ENCODE data around the gene TCF15. TPM values are rescaled to one million over a fixed set of nuclear protein-coding genes. Genes with fewer than 3 reads are reported as not detected.

TCF15 gene
- total RNA-seq, 4 donors from 2014 or later = 3.6 to 10.7 (median 4.1) TPM

GRCh38 chr20:556984-557383 is 53.1 kb downstream of the TCF15 start:
- H3K27ac ChIP-seq = no peak overlapping the region
- DNase-seq = no peak
- in situ Hi-C loops (cut with MboI; ENCODE audit: low sequenced_read_pairs in 4 of 4) = loop anchor here in 2 of 4 donors (10.0 kb wide), 2 partner anchors 98 to 178 kb away; partner anchors contain the start of gene SRXN1 (in 1 of the 2)
- H3K36me3 ChIP-seq = no peaks in the 10 kb centered on the region
- no peak overlapping the region for H3K4me3 ChIP-seq
- no peak for ATAC-seq
- intact Hi-C loops (cut with DNase I; ENCODE audit: low total_unique reads) = no loop called here
- no peaks in the 10 kb centered on the region for H3K9me3 ChIP-seq
- TF ChIP-seq, protein P1, sequence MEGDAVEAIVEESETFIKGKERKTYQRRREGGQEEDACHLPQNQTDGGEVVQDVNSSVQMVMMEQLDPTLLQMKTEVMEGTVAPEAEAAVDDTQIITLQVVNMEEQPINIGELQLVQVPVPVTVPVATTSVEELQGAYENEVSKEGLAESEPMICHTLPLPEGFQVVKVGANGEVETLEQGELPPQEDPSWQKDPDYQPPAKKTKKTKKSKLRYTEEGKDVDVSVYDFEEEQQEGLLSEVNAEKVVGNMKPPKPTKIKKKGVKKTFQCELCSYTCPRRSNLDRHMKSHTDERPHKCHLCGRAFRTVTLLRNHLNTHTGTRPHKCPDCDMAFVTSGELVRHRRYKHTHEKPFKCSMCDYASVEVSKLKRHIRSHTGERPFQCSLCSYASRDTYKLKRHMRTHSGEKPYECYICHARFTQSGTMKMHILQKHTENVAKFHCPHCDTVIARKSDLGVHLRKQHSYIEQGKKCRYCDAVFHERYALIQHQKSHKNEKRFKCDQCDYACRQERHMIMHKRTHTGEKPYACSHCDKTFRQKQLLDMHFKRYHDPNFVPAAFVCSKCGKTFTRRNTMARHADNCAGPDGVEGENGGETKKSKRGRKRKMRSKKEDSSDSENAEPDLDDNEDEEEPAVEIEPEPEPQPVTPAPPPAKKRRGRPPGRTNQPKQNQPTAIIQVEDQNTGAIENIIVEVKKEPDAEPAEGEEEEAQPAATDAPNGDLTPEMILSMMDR (IDR thresholded peaks at IDR 0.05 in 4 of 5, conservative IDR thresholded peaks at IDR 0.05 in 1 of 5) = no peak
- TF ChIP-seq POLR2A (IDR thresholded peaks at IDR 0.05) = no peak
- H3K27me3 ChIP-seq = peaks cover 0 to 3% (median 2%) of the 10 kb centered on the region in 3 donors
- H3K4me1 ChIP-seq = peaks cover 0 to 6% of the 10 kb centered on the region in 2 donors

- Histone ChIP-seq H3K36me3 (no peaks in the 10 kb centered on the region), H3K27ac (no peak overlapping the region), H3K27me3 (peaks cover 0 to 3% (median 2%) of the 10 kb centered on the region in 3 donors), H3K9me3 (no peaks in the 10 kb centered on the region), H3K4me1 (no peaks in the 10 kb centered on the region), H3K4me3 (no peak overlapping the region)
- ATAC-seq (no peak), DNase-seq (no peak)
- intact Hi-C loops (cut with DNase I; ENCODE audit: low total_unique reads) = no loop called here
- in situ Hi-C loops (cut with MboI; ENCODE audit: low sequenced_read_pairs in 4 of 4) = loop anchor here in 2 of 4 donors (10.0 kb wide), 2 partner anchors 99 to 179 kb away; partner anchors contain the start of gene SRXN1 (in 1 of the 2)
- TF ChIP-seq, protein P1 (IDR thresholded peaks at IDR 0.05 in 4 of 5, conservative IDR thresholded peaks at IDR 0.05 in 1 of 5) = no peak
- TF ChIP-seq POLR2A (IDR thresholded peaks at IDR 0.05) = no peak
Measured at GRCh38 chr20:555976-556385, 54.1 kb downstream of the TCF15 start.

Other genes starting within 250 kb of the TCF15 start
- gene TRIB3, start 229.5 kb downstream of the TCF15 start, total RNA-seq = 1 to 10 TPM in 2 of 4 donors, under 1 TPM in 1, not detected in 1; 0.58 to 3.0 (median 2.4) TPM
- 10 to 100 TPM; 38.6 to 76.5 (median 62.6) TPM for gene RBCK1, start 202.0 kb downstream of the TCF15 start, total RNA-seq
- gene TBC1D20, start 147.8 kb downstream of the TCF15 start, total RNA-seq = 10 to 100 TPM; 28.9 to 39.0 (median 34.0) TPM
- 100 to 1,000 TPM; 108 to 180 (median 157) TPM for gene CSNK2A1, start 66.5 kb downstream of the TCF15 start, total RNA-seq
- gene SRXN1, start 42.9 kb upstream of the TCF15 start, total RNA-seq = 100 to 1,000 TPM in 3 of 4 donors, 10 to 100 TPM in 1; 87.9 to 170 (median 128) TPM
- gene SCRT2, start 65.5 kb upstream of the TCF15 start, total RNA-seq = not detected
- gene SLC52A3, start 158.2 kb upstream of the TCF15 start, total RNA-seq = 1 to 10 TPM in 2 of 4 donors, under 1 TPM in 2; 0.15 to 1.4 (median 0.79) TPM
- 1 to 10 TPM in 3 of 4 donors, under 1 TPM in 1; 0.25 to 6.2 (median 1.9) TPM for gene FAM110A, start 223.4 kb upstream of the TCF15 start, total RNA-seq

Measured in gastrocnemius medialis (tissue), 4 donors.